H1 (cell line): ENCODE data around the gene TM4SF20. TPM values are rescaled to one million over a fixed set of nuclear protein-coding genes. Genes with fewer than 3 reads are reported as not detected.

ENCODE experiments used
- CTCF ChIA-PET: fragments of 300-600 bp; sonication (Branson Sonifier 250); formaldehyde crosslinking; loops from one replicate; lab custom pipeline; 2021; ENCODE audit not compliant: partially characterized antibody; lab: Charles Lee
- POLR2A ChIA-PET: fragments of 300-600 bp; sonication (Branson Sonifier 250); formaldehyde crosslinking; loops from one replicate; lab custom pipeline; 2021; ENCODE audit warnings: inconsistent platforms; ENCODE audit not compliant: partially characterized antibody; lab: Charles Lee
- DNase-seq, 2 experiments: peaks; one replicate each; pipeline versions ENCODE4 v3.0.0 to v3.0.0-alpha.2; 2010 to 2022; ENCODE audit warnings: low spot score in 2 of 2, low read depth in 1 of 2, mixed read lengths in 1 of 2
- FAIRE-seq: peaks from 2 replicates; lab custom pipeline; 2011; peaks lifted over from hg19 to GRCh38; lab: Jason Lieb, UNC
- H2AFZ ChIP-seq: 2 replicates; pipeline ENCODE4 v1.8.1; 2012; ENCODE audit warnings: low read length, inconsistent platforms
- H2AK5ac ChIP-seq: 2 replicates; pipeline ENCODE4 v1.6.1; 2013; ENCODE audit warnings: low read depth, low read length
- H2BK120ac ChIP-seq: replicated peaks from 2 replicates; pipeline ENCODE3; 2013; ENCODE audit warnings: low read depth, low read length, inconsistent platforms
- H2BK12ac ChIP-seq: 2 replicates; pipeline ENCODE4 v1.6.1; 2013; ENCODE audit warnings: low read depth, low read length
- H2BK15ac ChIP-seq: 2 replicates; pipeline ENCODE4 v1.6.1; 2013; ENCODE audit warnings: low read length
- H2BK20ac ChIP-seq: 2 replicates; pipeline ENCODE4 v1.6.1; 2013; ENCODE audit warnings: low read length
- H2BK5ac ChIP-seq: 2 replicates; pipeline ENCODE4 v1.6.1; 2013; ENCODE audit warnings: low read depth, low read length
- H3K14ac ChIP-seq: 2 replicates; pipeline ENCODE4 v1.6.1; 2013; ENCODE audit warnings: inconsistent platforms; ENCODE audit not compliant: insufficient read length
- H3K18ac ChIP-seq: 2 replicates; pipeline ENCODE4 v1.6.1; 2013; ENCODE audit warnings: low read length; ENCODE audit errors: extremely low read depth
- H3K23ac ChIP-seq: 2 replicates; pipeline ENCODE4 v1.6.1; 2013; ENCODE audit warnings: inconsistent platforms; ENCODE audit not compliant: insufficient read length
- H3K23me2 ChIP-seq: 2 replicates; pipeline ENCODE4 v1.6.1; 2013; ENCODE audit warnings: low read depth, low read length
- H3K27ac ChIP-seq: 2 replicates; pipeline ENCODE4 v1.6.1; 2011; ENCODE audit warnings: low read depth, low read length, inconsistent platforms
- H3K27me3 ChIP-seq, 4 experiments: replicated peaks in 1 of 4; 1 replicate in 1 of 4; 2 replicates in 3 of 4; pipeline versions ENCODE4 v1.6.1 to v1.8.1; 2011 to 2013; ENCODE audit warnings: low read length in 3 of 4, mild to moderate bottlenecking in 3 of 4, inconsistent platforms in 2 of 4, mixed read lengths in 2 of 4, moderate library complexity in 1 of 4; ENCODE audit not compliant: control insufficient read depth in 3 of 4, insufficient read depth in 3 of 4; ENCODE audit errors: extremely low read depth in 1 of 4
- H3K36me3 ChIP-seq, 4 experiments: 2 replicates each; pipeline versions ENCODE4 v1.6.1 to v1.8.1; 2011 to 2013; ENCODE audit warnings: mild to moderate bottlenecking in 4 of 4, low read length in 3 of 4, moderate library complexity in 2 of 4, control low read depth in 1 of 4, inconsistent platforms in 1 of 4; ENCODE audit not compliant: insufficient read depth in 4 of 4, control insufficient read depth in 2 of 4
- H3K4ac ChIP-seq: replicated peaks from 2 replicates; pipeline ENCODE3; 2013; ENCODE audit warnings: low read length, low read depth, mixed read lengths, inconsistent platforms; ENCODE audit not compliant: insufficient read length
- H3K4me1 ChIP-seq, 4 experiments: replicated peaks in 1 of 4; 1 replicate in 1 of 4; 2 replicates in 3 of 4; pipeline versions ENCODE4 v1.6.1 to v1.8.1; 2011 to 2013; ENCODE audit warnings: low read length in 3 of 4, inconsistent platforms in 2 of 4, mixed read lengths in 1 of 4; ENCODE audit not compliant: insufficient read depth in 4 of 4, control insufficient read depth in 3 of 4
- H3K4me2 ChIP-seq, 2 experiments: 2 replicates each; pipeline versions ENCODE4 v1.6.1 to v1.8.1; 2011 to 2013; ENCODE audit warnings: low read depth in 2 of 2, low read length in 2 of 2, control low read depth in 1 of 2, inconsistent platforms in 1 of 2, mild to moderate bottlenecking in 1 of 2; ENCODE audit not compliant: insufficient read depth in 1 of 2
- H3K4me3 ChIP-seq, 4 experiments: fragments of 200-600, 300-600 bp in 1 of 4; sonication (generic), shearing (Covaris generic), sonication (Bioruptor Twin) in 1 of 4; 2 replicates each; pipeline versions ENCODE4 v1.5.1 to v1.8.1; 2011 to 2016; ENCODE audit warnings: low read length in 4 of 4, low read depth in 3 of 4, control low read depth in 2 of 4, inconsistent platforms in 2 of 4, mild to moderate bottlenecking in 2 of 4, mixed read lengths in 1 of 4, moderate library complexity in 1 of 4; ENCODE audit not compliant: insufficient read depth in 2 of 4; ENCODE audit errors: extremely low read depth in 1 of 4
- H3K56ac ChIP-seq: replicated peaks from 2 replicates; pipeline ENCODE3; 2013; ENCODE audit warnings: low read depth, mild to moderate bottlenecking, mixed read lengths, low read length, inconsistent platforms; ENCODE audit not compliant: insufficient read length
- H3K79me1 ChIP-seq: 2 replicates; pipeline ENCODE4 v1.6.1; 2013; ENCODE audit warnings: low read depth, low read length, control low read depth
- H3K79me2 ChIP-seq, 2 experiments: 2 replicates each; pipeline versions ENCODE4 v1.6.1 to v1.8.1; 2012 to 2013; ENCODE audit warnings: low read length in 2 of 2, mild to moderate bottlenecking in 2 of 2, inconsistent platforms in 1 of 2; ENCODE audit not compliant: insufficient read depth in 2 of 2, control insufficient read depth in 1 of 2
- H3K9ac ChIP-seq, 4 experiments: replicated peaks in 1 of 4; 1 replicate in 1 of 4; 2 replicates in 3 of 4; pipeline versions ENCODE4 v1.6.1 to v1.8.1; 2011 to 2013; ENCODE audit warnings: low read depth in 3 of 4, low read length in 3 of 4, control low read depth in 2 of 4, mild to moderate bottlenecking in 2 of 4, moderate library complexity in 2 of 4, inconsistent platforms in 1 of 4; ENCODE audit errors: extremely low read depth in 1 of 4
- H3K9me3 ChIP-seq, 2 experiments: 2 replicates each; pipeline versions ENCODE4 v1.6.1 to v1.8.1; 2012 to 2013; ENCODE audit warnings: mild to moderate bottlenecking in 2 of 2, moderate library complexity in 2 of 2, control low read depth in 1 of 2, inconsistent platforms in 1 of 2, low read depth in 1 of 2, low read length in 1 of 2, mixed read lengths in 1 of 2; ENCODE audit not compliant: insufficient read depth in 2 of 2
- H4K20me1 ChIP-seq, 2 experiments: replicated peaks in 1 of 2; 2 replicates each; pipeline versions ENCODE3 to v1.8.1; 2011 to 2013; ENCODE audit warnings: inconsistent platforms in 2 of 2, low read length in 2 of 2, mild to moderate bottlenecking in 1 of 2; ENCODE audit not compliant: insufficient read depth in 2 of 2, control insufficient read depth in 1 of 2
- H4K5ac ChIP-seq: 2 replicates; pipeline ENCODE4 v1.6.1; 2013; ENCODE audit warnings: low read length, low read depth, mixed read lengths, inconsistent platforms; ENCODE audit not compliant: insufficient read length
- H4K8ac ChIP-seq: 2 replicates; pipeline ENCODE4 v1.8.0; 2013; ENCODE audit warnings: mild to moderate bottlenecking, moderate library complexity, low read length, inconsistent platforms; ENCODE audit not compliant: insufficient read depth; ENCODE audit errors: extremely low read depth
- H4K91ac ChIP-seq: replicated peaks from 2 replicates; pipeline ENCODE3; 2013; ENCODE audit warnings: low read length, mixed read lengths, inconsistent platforms; ENCODE audit not compliant: insufficient read length
- EP300 ChIP-seq, 2 experiments: IDR thresholded peaks; 1 replicate in 1 of 2; 2 replicates in 1 of 2; pipeline ENCODE4 v1.6.1; 2011 to 2012; ENCODE audit warnings: low read depth in 2 of 2, low read length in 2 of 2, mild to moderate bottlenecking in 2 of 2, borderline replicate concordance in 1 of 2, inconsistent platforms in 1 of 2, moderate library complexity in 1 of 2
- WGBS, 2 experiments: shearing (Covaris generic) in 1 of 2; methylation state at CpG; one replicate each; pipeline versions ENCODE4 v1.1.6 to v1.1.7; 2013 to 2015; ENCODE audit warnings: low lambda C conversion rate in 2 of 2, mixed read lengths in 2 of 2, inconsistent platforms in 1 of 2, low coverage in 1 of 2, missing lambda C conversion rate in 1 of 2; ENCODE audit not compliant: insufficient replicate concordance in 2 of 2, insufficient coverage in 1 of 2, insufficient read length in 1 of 2; ENCODE audit errors: extremely low coverage in 1 of 2, missing lambda C conversion rate in 1 of 2; 5-methylcytosine and 5-hydroxymethylcytosine counted together
- polyA plus RNA-seq, 7 experiments: library from polyadenylated mRNA; depleted of rRNA in 3 of 7; stranded (reverse) in 5 of 7; unstranded in 2 of 7; fragments of >200 nt in 5 of 7; fragments of 200-250 nt in 2 of 7; gene quantifications; 1 replicate in 5 of 7; 2 replicates in 1 of 7; 4 replicates in 1 of 7; pipeline versions ENCODE4 v1.2.1 to v1.2.3, GENCODE V29; 2011 to 2013; ENCODE audit warnings: missing spikeins in 2 of 7, mixed read lengths in 2 of 7
- total RNA-seq: library from RNA; stranded (reverse); fragmentation: NEBNext Ultra II Directional; extraction: Animal tissue kit (Norgen Biotek cat#: 25700); gene quantifications from 2 replicates; pipeline ENCODE4 v1.2.1, GENCODE V29; 2021

TM4SF20 gene
- total and polyA plus RNA-seq, 2 of the 8 experiments (the other 6 are each of a cell fraction or from before 2014, with no cell fraction given): not detected

GRCh38 chr2:227366769-227367426, 12.2 kb downstream of the TM4SF20 start:
- Histone ChIP-seq H4K8ac (no peak overlapping the region), H3K23ac (no peak overlapping the region), H2BK12ac (no peak overlapping the region), H2BK20ac (no peak overlapping the region), H4K91ac (no peak overlapping the region), H2BK120ac (no peak overlapping the region), H3K23me2 (no peaks in the 10 kb centered on the region), H3K4me2 (no peak overlapping the region), H3K79me2 (no peaks in the 10 kb centered on the region), H3K4me3 (no peak overlapping the region), H3K18ac (no peak overlapping the region), H3K56ac (no peak overlapping the region), H3K9me3 (no peaks in the 10 kb centered on the region), H2AK5ac (no peak overlapping the region), H4K20me1 (no peaks in the 10 kb centered on the region), H3K27me3 (no peaks in the 10 kb centered on the region), H3K4me1 (no peaks in the 10 kb centered on the region), H3K4ac (no peak overlapping the region), H2AFZ (no peak overlapping the region), H3K9ac (no peak overlapping the region), H4K5ac (no peak overlapping the region), H3K36me3 (no peaks in the 10 kb centered on the region), H2BK5ac (no peak overlapping the region), H3K27ac (no peak overlapping the region), H2BK15ac (no peak overlapping the region), H3K79me1 (no peaks in the 10 kb centered on the region), H3K14ac (no peak overlapping the region)
- FAIRE-seq (no peak), DNase-seq (no peak)
- CTCF ChIA-PET: no interaction called here
- POLR2A ChIA-PET: no interaction called here
- TF ChIP-seq EP300 (IDR thresholded peaks at IDR 0.05; ENCODE audit: borderline replicate concordance in 1 of 2, low read depth in 2 of 2, low read length in 2 of 2): no peak
- WGBS, 2 experiments: 91% methylated on average over 11 of the region's 11 CpGs; no CpG with 5 or more reads in 1 of the 2 experiments
